A549 (cell line): ENCODE measurements around the gene CMYA5. TPM values are rescaled to one million over a fixed set of nuclear protein-coding genes. Genes with fewer than 3 reads are reported as not detected.
A peak's percentile ranks its signal among the peaks of the same experiment; 100 is the strongest.

Experiments
- ATAC-seq, 2 experiments: fragments of 200-7000 bp in 1 of 2; fragments of >200 bp in 1 of 2; cut with Nextera tagmentation in 1 of 2; cut with Tn5 transposase in 1 of 2; 3 replicates each; pipeline versions ENCODE4 v1.8.0 to v1.9.1; 2018 to 2020; ENCODE audit warnings: mild to moderate bottlenecking in 1 of 2, moderate library complexity in 1 of 2
- CTCF ChIA-PET: fragments of 300-600 bp; sonication (Branson Sonifier 250); formaldehyde crosslinking; extraction: SDS; loops from one replicate; lab custom pipeline; 2021; ENCODE audit warnings: antibody characterized with exemption, inconsistent platforms; lab: Yijun Ruan, JAX
- POLR2A ChIA-PET: fragments of 350-600 bp; formaldehyde crosslinking; extraction: SDS; loops from one replicate; lab custom pipeline; 2021; ENCODE audit warnings: antibody characterized with exemption, inconsistent platforms; lab: Yijun Ruan, JAX
- DNase-seq, 2 experiments: peaks; one replicate each; pipeline versions ENCODE4 v3.0.0 to v3.0.0-alpha.2; 2011 to 2016; ENCODE audit warnings: low read depth in 1 of 2, low spot score in 1 of 2
- FAIRE-seq: peaks from 2 replicates; lab custom pipeline; 2011; peaks lifted over from hg19 to GRCh38; lab: Jason Lieb, UNC
- H3K27ac ChIP-seq, 2 experiments: fragments of >200 bp; sonication (Bioruptor Twin); formaldehyde crosslinking; 3 replicates each; pipeline ENCODE4 v1.5.1; 2016 to 2017
- H3K4me1 ChIP-seq: fragments of >200 bp; sonication (Bioruptor Twin); formaldehyde crosslinking; 3 replicates; pipeline ENCODE4 v1.6.1; 2016
- H3K4me2 ChIP-seq: fragments of >200 bp; sonication (Bioruptor Twin); formaldehyde crosslinking; 3 replicates; pipeline ENCODE4 v1.6.1; 2016
- H3K4me3 ChIP-seq: fragments of >200 bp; sonication (Bioruptor Twin); formaldehyde crosslinking; 3 replicates; pipeline ENCODE4 v1.5.1; 2016
- H3K9me3 ChIP-seq: fragments of >200 bp; sonication (Bioruptor Twin); formaldehyde crosslinking; 3 replicates; pipeline ENCODE4 v1.6.1; 2016
- CEBPB ChIP-seq, 2 experiments: fragments of >200 bp in 1 of 2; sonication (Bioruptor Twin) in 1 of 2; formaldehyde crosslinking in 1 of 2; IDR thresholded peaks; 2 replicates each; pipeline ENCODE4 v1.6.1; 2012 to 2016
- CTCF ChIP-seq: fragments of >200 bp; sonication (Bioruptor Twin); formaldehyde crosslinking; IDR thresholded peaks from 3 replicates; pipeline ENCODE4 v1.5.1; 2016
- E2F6 ChIP-seq: IDR thresholded peaks from 2 replicates; pipeline ENCODE4 v1.6.1; 2012; ENCODE audit warnings: low read depth, borderline replicate concordance
- EHF ChIP-seq: fragments of 250-450 bp; sonication (Bioruptor Pico); IDR thresholded peaks from 2 replicates; pipeline ENCODE4 v1.5.0; 2020; ENCODE audit warnings: mild to moderate bottlenecking
- EP300 ChIP-seq, 2 experiments: fragments of >200 bp; sonication (Bioruptor Twin); formaldehyde crosslinking; IDR thresholded peaks; 2 replicates in 1 of 2; 3 replicates in 1 of 2; pipeline ENCODE4 v1.6.1; 2016 to 2017
- FOSB ChIP-seq: fragments of 250-450 bp; sonication (Bioruptor Pico); IDR thresholded peaks from 2 replicates; pipeline ENCODE4 v1.5.0; 2020; ENCODE audit warnings: mild to moderate bottlenecking, moderate library complexity
- FOSL2 ChIP-seq, 2 experiments: fragments of 450-650 bp in 1 of 2; fragments of >200 bp in 1 of 2; sonication (Bioruptor Twin) in 1 of 2; formaldehyde crosslinking; IDR thresholded peaks; 2 replicates each; pipeline versions ENCODE4 v1.5.0 to v1.6.1; 2016 to 2020; ENCODE audit warnings: mild to moderate bottlenecking in 1 of 2, moderate library complexity in 1 of 2
- FOXS1 ChIP-seq: fragments of 250-450 bp; sonication (Bioruptor Pico); IDR thresholded peaks from 2 replicates; pipeline ENCODE4 v1.5.0; 2020; ENCODE audit warnings: mild to moderate bottlenecking, moderate library complexity
- HEYL ChIP-seq: fragments of 250-450 bp; sonication (Bioruptor Pico); IDR thresholded peaks from 2 replicates; pipeline ENCODE4 v1.8.0; 2021; ENCODE audit warnings: mild to moderate bottlenecking, moderate library complexity
- HOXA7 ChIP-seq: fragments of 250-450 bp; sonication (Bioruptor Pico); IDR thresholded peaks from 2 replicates; pipeline ENCODE4 v1.5.0; 2020; ENCODE audit warnings: mild to moderate bottlenecking, moderate library complexity
- JUNB ChIP-seq: fragments of >200 bp; sonication (Bioruptor Twin); formaldehyde crosslinking; IDR thresholded peaks from 2 replicates; pipeline ENCODE4 v1.6.1; 2016
- MAZ ChIP-seq: fragments of 150-350 bp; IDR thresholded peaks from 2 replicates; pipeline ENCODE4 v1.6.1; 2014; ENCODE audit warnings: antibody characterized with exemption, low read depth, low read length, borderline replicate concordance
- NPAS2 ChIP-seq: fragments of 250-450 bp; sonication (Bioruptor Pico); IDR thresholded peaks from 2 replicates; pipeline ENCODE4 v1.8.0; 2022; ENCODE audit warnings: mild to moderate bottlenecking, moderate library complexity, borderline replicate concordance
- POLR2A ChIP-seq: IDR thresholded peaks from 2 replicates; pipeline ENCODE4 v1.6.1; 2012; ENCODE audit warnings: mild to moderate bottlenecking, low read length
- RCOR1 ChIP-seq: fragments of 150-350 bp; IDR thresholded peaks from 2 replicates; pipeline ENCODE4 v1.6.1; 2014; ENCODE audit warnings: antibody characterized with exemption, low read length, low read depth
- REST ChIP-seq: fragments of 200-600 bp; sonication (generic); IDR thresholded peaks from 2 replicates; pipeline ENCODE4 v1.6.1; 2016; ENCODE audit warnings: antibody characterized with exemption, mild to moderate bottlenecking, moderate library complexity
- RNF2 ChIP-seq: fragments of 200-600 bp; sonication (generic); IDR thresholded peaks from 2 replicates; pipeline ENCODE4 v1.6.1; 2016; ENCODE audit warnings: low read depth, mild to moderate bottlenecking, antibody characterized with exemption, moderate library complexity, borderline replicate concordance
- TP53 ChIP-seq: fragments of 250-450 bp; sonication (Bioruptor Pico); IDR thresholded peaks from 2 replicates; pipeline ENCODE4 v1.5.0; 2021; ENCODE audit warnings: mild to moderate bottlenecking, moderate library complexity
- WGBS: methylation state at CpG from one replicate; pipeline ENCODE4 v1.1.6; 2017; ENCODE audit errors: missing lambda C conversion rate; 5-methylcytosine and 5-hydroxymethylcytosine counted together
- polyA plus RNA-seq, 4 experiments: library from polyadenylated mRNA; depleted of rRNA in 3 of 4; stranded (reverse); fragments of >200 nt; fragmentation: RNase III in 1 of 4; extraction: RNeasy Plus Mini Kit Qiagen cat#74134 plus additional on column Dnase treatment in 1 of 4; gene quantifications; 2 replicates in 3 of 4; 3 replicates in 1 of 4; pipeline ENCODE4 v1.2.3, GENCODE V29; 2011 to 2017
- TF ChIP-seq, protein P1 (sequence below): fragments of >200 bp; sonication (Bioruptor Twin); formaldehyde crosslinking; IDR thresholded peaks from 3 replicates; pipeline ENCODE4 v1.6.1; 2016
- TF ChIP-seq, protein P2 (sequence below): fragments of 450-650 bp; IDR thresholded peaks from 2 replicates; pipeline ENCODE4 v1.6.1; 2014; ENCODE audit warnings: antibody characterized with exemption

The CMYA5 gene
- polyA plus RNA-seq, 2 of the 4 experiments (the other 2 are of a cell fraction): 0.10 to 0.61 TPM

DNA sequence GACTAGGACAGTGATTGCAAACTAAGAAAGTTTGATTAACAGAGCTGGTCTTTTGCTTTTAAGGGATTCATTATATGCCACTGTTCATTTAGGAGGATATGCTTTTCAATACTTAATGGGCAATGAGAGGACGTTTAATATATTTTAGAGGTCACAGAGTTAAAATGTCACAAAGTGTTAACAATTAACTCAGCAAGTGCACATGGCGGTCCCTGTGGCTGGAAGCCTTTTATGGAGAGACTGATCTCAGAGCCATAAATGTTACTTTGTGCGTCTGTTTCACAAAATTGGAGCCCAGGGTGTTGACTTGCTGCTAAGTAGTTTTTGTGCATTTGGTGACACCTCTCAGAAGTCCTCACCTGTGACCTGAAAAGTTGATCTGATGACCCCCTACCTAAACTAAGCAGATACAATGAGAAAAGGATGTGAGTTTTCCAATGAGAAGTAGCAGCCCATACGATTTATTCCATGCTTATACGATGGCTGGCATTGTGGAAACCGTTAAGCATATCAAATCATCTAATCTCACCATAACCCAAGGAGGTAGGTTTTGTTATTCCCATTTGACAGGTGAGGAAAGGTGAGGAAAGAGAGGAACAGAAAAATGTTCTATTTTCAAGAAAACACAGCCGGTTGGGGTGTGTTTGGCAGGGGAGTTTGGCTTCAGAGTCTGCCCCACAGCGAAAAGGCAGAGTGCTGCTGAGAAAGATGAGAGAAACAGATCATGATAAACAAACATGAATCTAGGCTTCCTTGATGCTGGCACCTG is 64.4 kb downstream of the CMYA5 start:
- H3K4me3 ChIP-seq: no peak overlapping the region
- POLR2A ChIA-PET: no interaction called here
- H3K4me2 ChIP-seq: no peak overlapping the region
- FAIRE-seq (no peak), ATAC-seq (no peak), DNase-seq (no peak)
- H3K27ac ChIP-seq: no peak overlapping the region
- H3K9me3 ChIP-seq: no peaks in the 10 kb centered on the region
- H3K4me1 ChIP-seq: no peaks in the 10 kb centered on the region
- CTCF ChIA-PET: no interaction called here
- no peak for TF ChIP-seq FOXS1 (CRISPR knock-in tag)
- no peak for TF ChIP-seq CEBPB (IDR thresholded peaks at IDR 0.05)
- no peak for TF ChIP-seq CTCF
- TF ChIP-seq, protein P1, sequence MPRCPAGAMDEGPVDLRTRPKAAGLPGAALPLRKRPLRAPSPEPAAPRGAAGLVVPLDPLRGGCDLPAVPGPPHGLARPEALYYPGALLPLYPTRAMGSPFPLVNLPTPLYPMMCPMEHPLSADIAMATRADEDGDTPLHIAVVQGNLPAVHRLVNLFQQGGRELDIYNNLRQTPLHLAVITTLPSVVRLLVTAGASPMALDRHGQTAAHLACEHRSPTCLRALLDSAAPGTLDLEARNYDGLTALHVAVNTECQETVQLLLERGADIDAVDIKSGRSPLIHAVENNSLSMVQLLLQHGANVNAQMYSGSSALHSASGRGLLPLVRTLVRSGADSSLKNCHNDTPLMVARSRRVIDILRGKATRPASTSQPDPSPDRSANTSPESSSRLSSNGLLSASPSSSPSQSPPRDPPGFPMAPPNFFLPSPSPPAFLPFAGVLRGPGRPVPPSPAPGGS: no peak
- no peak for TF ChIP-seq E2F6
- no peak for TF ChIP-seq HOXA7 (CRISPR knock-in tag)
- no peak for TF ChIP-seq REST
- TF ChIP-seq FOSL2 (IDR thresholded peaks at IDR 0.05): no peak
- no peak for TF ChIP-seq FOSL2 (CRISPR knock-in tag; IDR thresholded peaks at IDR 0.05)
- TF ChIP-seq, protein P2, sequence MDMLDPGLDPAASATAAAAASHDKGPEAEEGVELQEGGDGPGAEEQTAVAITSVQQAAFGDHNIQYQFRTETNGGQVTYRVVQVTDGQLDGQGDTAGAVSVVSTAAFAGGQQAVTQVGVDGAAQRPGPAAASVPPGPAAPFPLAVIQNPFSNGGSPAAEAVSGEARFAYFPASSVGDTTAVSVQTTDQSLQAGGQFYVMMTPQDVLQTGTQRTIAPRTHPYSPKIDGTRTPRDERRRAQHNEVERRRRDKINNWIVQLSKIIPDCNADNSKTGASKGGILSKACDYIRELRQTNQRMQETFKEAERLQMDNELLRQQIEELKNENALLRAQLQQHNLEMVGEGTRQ: no peak
- TF ChIP-seq FOSB (CRISPR knock-in tag): no peak
- TF ChIP-seq HEYL (CRISPR knock-in tag): no peak
- no peak for TF ChIP-seq MAZ
- no peak for TF ChIP-seq TP53 (CRISPR knock-in tag)
- 47% methylated on average over 8 of the region's 8 CpGs for WGBS

DNA sequence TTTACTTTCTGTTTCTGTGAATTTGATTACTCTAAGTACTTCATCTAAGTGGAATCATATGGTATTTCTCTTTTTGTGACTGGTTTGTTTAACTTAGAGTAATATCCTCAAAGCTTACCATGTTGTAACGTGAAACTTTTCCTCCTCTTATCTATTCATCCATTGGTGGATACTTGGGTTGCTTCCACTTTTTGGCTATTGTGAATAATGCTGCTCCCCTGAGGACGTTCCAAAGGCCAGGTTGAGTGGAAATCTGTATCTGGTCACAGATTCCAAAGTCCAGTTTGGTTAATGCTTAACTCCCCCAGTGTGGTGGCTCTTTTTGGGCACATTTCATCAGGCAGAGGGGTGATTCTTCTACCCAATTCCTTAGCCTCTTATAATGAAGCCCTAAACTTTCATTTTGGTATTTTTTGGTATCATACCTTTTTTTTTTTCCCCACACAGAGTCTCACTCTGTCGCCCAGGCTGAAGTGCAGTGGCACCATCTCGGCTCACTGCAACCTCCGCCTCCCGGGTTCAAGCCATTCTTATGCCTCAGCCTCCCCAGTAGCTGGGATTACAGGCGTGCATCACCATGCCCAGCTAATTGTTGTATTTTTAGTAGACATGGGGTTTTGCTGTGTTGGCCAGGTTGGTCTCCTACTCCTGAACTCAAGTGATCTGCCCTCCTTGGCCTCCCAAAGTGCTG is 65.4 kb downstream of the CMYA5 start:
- ATAC-seq: no peak
- no peaks in the 10 kb centered on the region for H3K9me3 ChIP-seq
- FAIRE-seq: no peak
- no peaks in the 10 kb centered on the region for H3K4me1 ChIP-seq
- POLR2A ChIA-PET: no interaction called here
- CTCF ChIA-PET: no interaction called here
- 57% methylated on average over 7 of the region's 7 CpGs for WGBS
- DNase-seq: no peak
- H3K27ac ChIP-seq: no peak overlapping the region
- peak overlapping the region; percentile 36; the same call in 1 of the 3 replicates for H3K4me2 ChIP-seq
- H3K4me3 ChIP-seq: no peak overlapping the region
- TF ChIP-seq RNF2: no peak
- no peak for TF ChIP-seq EHF (CRISPR knock-in tag)
- TF ChIP-seq RCOR1: no peak
- no peak for TF ChIP-seq JUNB
- no peak for TF ChIP-seq NPAS2 (CRISPR knock-in tag)
- TF ChIP-seq REST: no peak
- TF ChIP-seq MAZ: no peak
- no peak for TF ChIP-seq EP300 (IDR thresholded peaks at IDR 0.05)
- TF ChIP-seq, protein P2: no peak
- TF ChIP-seq POLR2A: no peak
